HEK293 (cell line): ENCODE data around the gene HOXD3.

Source experiments
- CTCF ChIA-PET: fragments of 350-600 bp; formaldehyde crosslinking; extraction: SDS; loops from one replicate; lab custom pipeline; 2021; ENCODE audit warnings: antibody characterized with exemption; lab: Yijun Ruan, JAX
- POLR2A ChIA-PET: fragments of 300-600 bp; formaldehyde crosslinking; extraction: SDS; loops from one replicate; lab custom pipeline; 2020; ENCODE audit warnings: antibody characterized with exemption, inconsistent platforms; lab: Yijun Ruan, JAX
- H3K27ac ChIP-seq: fragments of 200-500 bp; sonication (Bioruptor generic); 2 replicates; pipeline ENCODE4 v1.5.1; 2014; ENCODE audit warnings: low read depth, low read length, control low read depth, inconsistent platforms; ENCODE audit errors: extremely low read depth
- H3K36me3 ChIP-seq, 2 experiments: fragments of 200-500 bp in 1 of 2; sonication (Bioruptor generic) in 1 of 2; 1 replicate in 1 of 2; 2 replicates in 1 of 2; pipeline ENCODE4 v1.5.1; 2014 to 2017; ENCODE audit warnings: inconsistent platforms in 2 of 2, low read length in 2 of 2; ENCODE audit not compliant: control insufficient read depth in 2 of 2, insufficient read depth in 1 of 2
- H3K4me1 ChIP-seq: fragments of 200-500 bp; sonication (Bioruptor generic); 2 replicates; pipeline ENCODE4 v1.5.1; 2014; ENCODE audit warnings: mild to moderate bottlenecking, low read length, inconsistent platforms; ENCODE audit not compliant: control insufficient read depth, insufficient read depth
- H3K4me3 ChIP-seq: 2 replicates; pipeline ENCODE4 v1.5.1; 2011; ENCODE audit warnings: low read depth, mild to moderate bottlenecking, control low read depth, low read length, moderate library complexity
- H3K9me3 ChIP-seq: fragments of 200-500 bp; sonication (Bioruptor generic); 2 replicates; pipeline ENCODE4 v1.5.1; 2014; ENCODE audit warnings: low read depth, low read length, inconsistent platforms; ENCODE audit not compliant: control insufficient read depth, insufficient read depth
- BCL11B ChIP-seq: fragments of 450-650 bp; formaldehyde crosslinking; IDR thresholded peaks from 2 replicates; pipeline ENCODE4 v1.5.1; 2016; ENCODE audit warnings: low read depth, missing biosample characterization, missing genetic modification characterization
- IKZF3 ChIP-seq: fragments of 450-650 bp; IDR thresholded peaks from 2 replicates; pipeline ENCODE4 v1.5.0; 2018; ENCODE audit warnings: missing biosample characterization, mild to moderate bottlenecking, missing genetic modification characterization, moderate library complexity
- PRDM1 ChIP-seq: fragments of 450-650 bp; formaldehyde crosslinking; IDR thresholded peaks from 2 replicates; pipeline ENCODE4; 2016; ENCODE audit warnings: missing biosample characterization, missing genetic modification characterization
- SCRT2 ChIP-seq: fragments of 450-650 bp; formaldehyde crosslinking; IDR thresholded peaks from 2 replicates; pipeline ENCODE4 v1.5.1; 2016; ENCODE audit warnings: missing biosample characterization, missing genetic modification characterization
- WT1 ChIP-seq: fragments of 450-650 bp; formaldehyde crosslinking; IDR thresholded peaks from 2 replicates; pipeline ENCODE4 v1.5.1; 2016; ENCODE audit warnings: missing biosample characterization, missing genetic modification characterization
- ZBTB17 ChIP-seq: fragments of 450-650 bp; formaldehyde crosslinking; IDR thresholded peaks from 2 replicates; pipeline ENCODE4 v1.5.1; 2016; ENCODE audit warnings: missing biosample characterization, missing genetic modification characterization
- ZNF121 ChIP-seq: fragments of 450-650 bp; formaldehyde crosslinking; IDR thresholded peaks from 2 replicates; pipeline ENCODE4 v1.5.1; 2016; ENCODE audit warnings: missing biosample characterization, missing genetic modification characterization
- ZNF16 ChIP-seq: fragments of 450-650 bp; formaldehyde crosslinking; IDR thresholded peaks from 2 replicates; pipeline ENCODE4 v1.5.1; 2016; ENCODE audit warnings: low read depth, missing biosample characterization, missing genetic modification characterization
- ZNF24 ChIP-seq: fragments of 450-650 bp; formaldehyde crosslinking; IDR thresholded peaks from 2 replicates; pipeline ENCODE4 v1.5.1; 2016; ENCODE audit warnings: missing biosample characterization, missing genetic modification characterization
- ZNF548 ChIP-seq: fragments of 450-650 bp; formaldehyde crosslinking; IDR thresholded peaks from 2 replicates; pipeline ENCODE4 v1.5.1; 2016; ENCODE audit warnings: missing biosample characterization, missing genetic modification characterization
- ZNF610 ChIP-seq: fragments of 450-650 bp; formaldehyde crosslinking; IDR thresholded peaks from 2 replicates; pipeline ENCODE4 v1.5.1; 2016; ENCODE audit warnings: missing biosample characterization, missing genetic modification characterization, borderline replicate concordance
- ZNF791 ChIP-seq: fragments of 450-650 bp; formaldehyde crosslinking; IDR thresholded peaks from 2 replicates; pipeline ENCODE4 v1.5.1; 2016; ENCODE audit warnings: missing biosample characterization, missing genetic modification characterization
- ZNF792 ChIP-seq: fragments of 450-650 bp; formaldehyde crosslinking; IDR thresholded peaks from 2 replicates; pipeline ENCODE4 v1.5.1; 2016; ENCODE audit warnings: missing biosample characterization, missing genetic modification characterization
- ZNF843 ChIP-seq: fragments of 450-650 bp; formaldehyde crosslinking; IDR thresholded peaks from 2 replicates; pipeline ENCODE4 v1.5.1; 2016; ENCODE audit warnings: missing biosample characterization, missing genetic modification characterization
- ZSCAN16 ChIP-seq: fragments of 450-650 bp; formaldehyde crosslinking; IDR thresholded peaks from 2 replicates; pipeline ENCODE4 v1.5.1; 2016; ENCODE audit warnings: missing biosample characterization, missing genetic modification characterization
- TF ChIP-seq, protein P1 (sequence below): fragments of 450-650 bp; formaldehyde crosslinking; IDR thresholded peaks from 2 replicates; pipeline ENCODE4 v1.5.1; 2016; ENCODE audit warnings: missing biosample characterization, missing genetic modification characterization
- TF ChIP-seq, protein P2 (sequence below): fragments of 450-650 bp; formaldehyde crosslinking; IDR thresholded peaks from 2 replicates; pipeline ENCODE4 v1.5.1; 2017; ENCODE audit warnings: missing biosample characterization, missing genetic modification characterization
- TF ChIP-seq, protein P3 (sequence below): fragments of 450-650 bp; formaldehyde crosslinking; IDR thresholded peaks from 2 replicates; pipeline ENCODE4 v1.5.1; 2016; ENCODE audit warnings: missing biosample characterization, missing genetic modification characterization
- TF ChIP-seq, protein P4 (sequence below): fragments of 450-650 bp; formaldehyde crosslinking; conservative IDR thresholded peaks from 2 replicates; pipeline ENCODE4 v1.5.1; 2016; ENCODE audit warnings: low read depth, missing biosample characterization, missing genetic modification characterization
- TF ChIP-seq, protein P5 (sequence below): fragments of 450-650 bp; formaldehyde crosslinking; IDR thresholded peaks from 2 replicates; pipeline ENCODE4 v1.5.1; 2016; ENCODE audit warnings: missing biosample characterization, missing genetic modification characterization
- TF ChIP-seq, protein P6 (sequence below): fragments of 450-650 bp; IDR thresholded peaks from 2 replicates; pipeline ENCODE4 v1.5.1; 2018; ENCODE audit warnings: missing biosample characterization, missing genetic modification characterization

The HOXD3 gene

DNA sequence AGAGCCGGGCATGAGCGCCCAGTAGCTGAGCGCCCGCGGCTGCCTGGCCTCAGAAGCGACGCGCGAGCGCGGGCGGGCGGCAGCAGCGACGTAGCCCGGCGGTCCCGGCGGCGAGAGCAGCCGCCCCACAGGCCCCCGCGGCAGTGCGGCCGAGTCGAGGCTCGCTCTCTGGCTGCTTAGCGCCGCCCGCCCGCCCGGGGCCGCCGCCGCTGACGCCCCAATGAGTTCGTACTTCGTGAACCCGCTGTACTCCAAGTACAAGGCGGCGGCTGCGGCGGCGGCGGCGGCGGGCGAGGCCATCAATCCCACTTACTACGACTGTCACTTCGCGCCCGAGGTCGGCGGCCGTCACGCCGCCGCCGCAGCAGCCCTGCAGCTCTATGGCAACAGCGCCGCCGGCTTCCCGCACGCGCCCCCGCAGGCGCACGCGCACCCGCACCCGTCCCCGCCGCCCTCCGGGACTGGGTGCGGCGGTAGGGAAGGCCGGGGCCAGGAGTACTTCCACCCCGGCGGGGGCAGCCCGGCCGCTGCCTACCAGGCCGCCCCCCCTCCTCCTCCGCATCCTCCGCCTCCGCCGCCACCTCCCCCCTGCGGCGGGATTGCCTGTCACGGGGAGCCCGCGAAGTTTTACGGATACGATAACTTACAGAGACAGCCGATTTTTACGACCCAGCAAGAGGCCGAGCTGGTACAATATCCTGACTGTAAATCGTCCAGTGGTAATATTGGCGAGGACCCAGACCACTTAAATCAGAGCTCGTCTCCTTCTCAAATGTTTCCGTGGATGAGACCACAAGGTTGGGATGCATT, 26.8 kb upstream of the HOXD3 start (continued):
- no peak for TF ChIP-seq ZNF121 (tag by site-specific recombination)
- TF ChIP-seq, protein P1, sequence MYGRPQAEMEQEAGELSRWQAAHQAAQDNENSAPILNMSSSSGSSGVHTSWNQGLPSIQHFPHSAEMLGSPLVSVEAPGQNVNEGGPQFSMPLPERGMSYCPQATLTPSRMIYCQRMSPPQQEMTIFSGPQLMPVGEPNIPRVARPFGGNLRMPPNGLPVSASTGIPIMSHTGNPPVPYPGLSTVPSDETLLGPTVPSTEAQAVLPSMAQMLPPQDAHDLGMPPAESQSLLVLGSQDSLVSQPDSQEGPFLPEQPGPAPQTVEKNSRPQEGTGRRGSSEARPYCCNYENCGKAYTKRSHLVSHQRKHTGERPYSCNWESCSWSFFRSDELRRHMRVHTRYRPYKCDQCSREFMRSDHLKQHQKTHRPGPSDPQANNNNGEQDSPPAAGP (tag by site-specific recombination) = 0 out of 2 replicates have a peak, but pooled peaks have one; percentile 44

DNA sequence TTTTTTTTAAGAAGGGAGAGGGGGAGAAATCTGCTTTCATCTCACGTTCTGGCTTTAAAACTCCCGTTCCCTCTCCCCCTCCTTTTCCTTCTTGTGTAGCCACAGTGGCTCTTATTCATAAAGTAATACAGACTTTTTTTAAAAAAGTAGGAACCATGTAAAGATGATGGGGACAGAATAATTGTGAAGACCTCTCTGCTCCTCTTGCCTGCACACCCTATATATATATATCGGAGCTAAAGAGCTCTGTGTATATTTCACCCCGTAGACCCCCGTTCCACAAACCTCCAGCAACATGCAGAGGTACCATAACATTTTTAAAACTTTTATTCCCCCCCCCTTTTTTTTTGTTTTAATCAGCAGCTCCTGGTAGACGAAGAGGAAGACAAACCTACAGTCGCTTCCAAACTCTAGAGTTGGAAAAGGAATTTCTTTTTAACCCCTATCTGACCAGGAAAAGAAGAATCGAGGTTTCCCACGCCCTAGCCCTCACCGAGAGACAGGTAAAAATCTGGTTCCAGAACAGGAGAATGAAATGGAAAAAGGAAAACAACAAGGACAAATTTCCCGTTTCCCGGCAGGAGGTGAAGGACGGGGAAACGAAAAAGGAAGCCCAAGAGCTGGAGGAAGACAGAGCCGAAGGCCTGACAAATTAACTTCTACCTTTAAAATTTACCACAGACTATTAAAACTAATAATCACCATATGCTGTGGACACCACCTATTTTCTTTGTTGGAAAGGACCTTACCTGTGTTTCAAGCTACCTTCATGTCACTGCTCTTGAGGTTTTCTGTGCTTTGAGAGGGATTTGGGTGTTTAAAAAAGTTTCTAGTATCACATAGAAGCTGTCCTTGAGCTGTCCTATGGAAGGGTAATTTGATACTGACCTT, 25.9 kb upstream of the HOXD3 start:
- POLR2A ChIA-PET = interaction anchor here (0.6 to 1.7 kb wide), 7 partner anchors 10 to 1017 kb away, joined by 3 to 6 read pairs (median 3); no protein-coding TSS in a partner anchor
- Histone ChIP-seq H3K4me3 (peak overlapping the region; percentile 56), H3K36me3 (no peaks in the 10 kb centered on the region), H3K27ac (peak overlapping the region; percentile 98), H3K4me1 (peaks cover 13% of the 10 kb centered on the region; the same call in 1 of the 2 replicates), H3K9me3 (no peaks in the 10 kb centered on the region)
- CTCF ChIA-PET = interaction anchor here (0.5 to 3.1 kb wide), 17 partner anchors 9 to 1114 kb away, joined by 3 to 19 read pairs (median 4); no protein-coding TSS in a partner anchor
- TF ChIP-seq, protein P2, sequence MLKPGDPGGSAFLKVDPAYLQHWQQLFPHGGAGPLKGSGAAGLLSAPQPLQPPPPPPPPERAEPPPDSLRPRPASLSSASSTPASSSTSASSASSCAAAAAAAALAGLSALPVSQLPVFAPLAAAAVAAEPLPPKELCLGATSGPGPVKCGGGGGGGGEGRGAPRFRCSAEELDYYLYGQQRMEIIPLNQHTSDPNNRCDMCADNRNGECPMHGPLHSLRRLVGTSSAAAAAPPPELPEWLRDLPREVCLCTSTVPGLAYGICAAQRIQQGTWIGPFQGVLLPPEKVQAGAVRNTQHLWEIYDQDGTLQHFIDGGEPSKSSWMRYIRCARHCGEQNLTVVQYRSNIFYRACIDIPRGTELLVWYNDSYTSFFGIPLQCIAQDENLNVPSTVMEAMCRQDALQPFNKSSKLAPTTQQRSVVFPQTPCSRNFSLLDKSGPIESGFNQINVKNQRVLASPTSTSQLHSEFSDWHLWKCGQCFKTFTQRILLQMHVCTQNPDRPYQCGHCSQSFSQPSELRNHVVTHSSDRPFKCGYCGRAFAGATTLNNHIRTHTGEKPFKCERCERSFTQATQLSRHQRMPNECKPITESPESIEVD = 0 out of 2 replicates have a peak, but pooled peaks have one; percentile 12
- TF ChIP-seq, protein P3, sequence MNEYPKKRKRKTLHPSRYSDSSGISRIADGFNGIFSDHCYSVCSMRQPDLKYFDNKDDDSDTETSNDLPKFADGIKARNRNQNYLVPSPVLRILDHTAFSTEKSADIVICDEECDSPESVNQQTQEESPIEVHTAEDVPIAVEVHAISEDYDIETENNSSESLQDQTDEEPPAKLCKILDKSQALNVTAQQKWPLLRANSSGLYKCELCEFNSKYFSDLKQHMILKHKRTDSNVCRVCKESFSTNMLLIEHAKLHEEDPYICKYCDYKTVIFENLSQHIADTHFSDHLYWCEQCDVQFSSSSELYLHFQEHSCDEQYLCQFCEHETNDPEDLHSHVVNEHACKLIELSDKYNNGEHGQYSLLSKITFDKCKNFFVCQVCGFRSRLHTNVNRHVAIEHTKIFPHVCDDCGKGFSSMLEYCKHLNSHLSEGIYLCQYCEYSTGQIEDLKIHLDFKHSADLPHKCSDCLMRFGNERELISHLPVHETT (tag by site-specific recombination) = 0 out of 2 replicates have a peak, but pooled peaks have one; percentile 6
- TF ChIP-seq, protein P4, sequence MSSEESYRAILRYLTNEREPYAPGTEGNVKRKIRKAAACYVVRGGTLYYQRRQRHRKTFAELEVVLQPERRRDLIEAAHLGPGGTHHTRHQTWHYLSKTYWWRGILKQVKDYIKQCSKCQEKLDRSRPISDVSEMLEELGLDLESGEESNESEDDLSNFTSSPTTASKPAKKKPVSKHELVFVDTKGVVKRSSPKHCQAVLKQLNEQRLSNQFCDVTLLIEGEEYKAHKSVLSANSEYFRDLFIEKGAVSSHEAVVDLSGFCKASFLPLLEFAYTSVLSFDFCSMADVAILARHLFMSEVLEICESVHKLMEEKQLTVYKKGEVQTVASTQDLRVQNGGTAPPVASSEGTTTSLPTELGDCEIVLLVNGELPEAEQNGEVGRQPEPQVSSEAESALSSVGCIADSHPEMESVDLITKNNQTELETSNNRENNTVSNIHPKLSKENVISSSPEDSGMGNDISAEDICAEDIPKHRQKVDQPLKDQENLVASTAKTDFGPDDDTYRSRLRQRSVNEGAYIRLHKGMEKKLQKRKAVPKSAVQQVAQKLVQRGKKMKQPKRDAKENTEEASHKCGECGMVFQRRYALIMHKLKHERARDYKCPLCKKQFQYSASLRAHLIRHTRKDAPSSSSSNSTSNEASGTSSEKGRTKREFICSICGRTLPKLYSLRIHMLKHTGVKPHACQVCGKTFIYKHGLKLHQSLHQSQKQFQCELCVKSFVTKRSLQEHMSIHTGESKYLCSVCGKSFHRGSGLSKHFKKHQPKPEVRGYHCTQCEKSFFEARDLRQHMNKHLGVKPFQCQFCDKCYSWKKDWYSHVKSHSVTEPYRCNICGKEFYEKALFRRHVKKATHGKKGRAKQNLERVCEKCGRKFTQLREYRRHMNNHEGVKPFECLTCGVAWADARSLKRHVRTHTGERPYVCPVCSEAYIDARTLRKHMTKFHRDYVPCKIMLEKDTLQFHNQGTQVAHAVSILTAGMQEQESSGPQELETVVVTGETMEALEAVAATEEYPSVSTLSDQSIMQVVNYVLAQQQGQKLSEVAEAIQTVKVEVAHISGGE (tag by site-specific recombination) = peak; percentile 7; the same call in 1 of the 2 replicates
- no peak for TF ChIP-seq ZSCAN16
- TF ChIP-seq SCRT2 (tag by site-specific recombination) = no peak
- peak; percentile 32; the same call in 1 of the 2 replicates for TF ChIP-seq IKZF3 (tag by site-specific recombination)
- TF ChIP-seq ZNF24 (tag by site-specific recombination) = 0 out of 2 replicates have a peak, but pooled peaks have one; percentile 15
- TF ChIP-seq ZBTB17 (tag by site-specific recombination) = no peak; the same call in 1 of the 2 replicates
- TF ChIP-seq ZNF548 (tag by site-specific recombination) = no peak
- TF ChIP-seq BCL11B (tag by site-specific recombination) = no peak
- TF ChIP-seq WT1 (tag by site-specific recombination) = no peak
- no peak for TF ChIP-seq ZNF16 (tag by site-specific recombination)
- peak; percentile 66 for TF ChIP-seq PRDM1 (tag by site-specific recombination)
- no peak for TF ChIP-seq ZNF610 (tag by site-specific recombination)
- TF ChIP-seq ZNF792 (tag by site-specific recombination) = no peak
- TF ChIP-seq, protein P5, sequence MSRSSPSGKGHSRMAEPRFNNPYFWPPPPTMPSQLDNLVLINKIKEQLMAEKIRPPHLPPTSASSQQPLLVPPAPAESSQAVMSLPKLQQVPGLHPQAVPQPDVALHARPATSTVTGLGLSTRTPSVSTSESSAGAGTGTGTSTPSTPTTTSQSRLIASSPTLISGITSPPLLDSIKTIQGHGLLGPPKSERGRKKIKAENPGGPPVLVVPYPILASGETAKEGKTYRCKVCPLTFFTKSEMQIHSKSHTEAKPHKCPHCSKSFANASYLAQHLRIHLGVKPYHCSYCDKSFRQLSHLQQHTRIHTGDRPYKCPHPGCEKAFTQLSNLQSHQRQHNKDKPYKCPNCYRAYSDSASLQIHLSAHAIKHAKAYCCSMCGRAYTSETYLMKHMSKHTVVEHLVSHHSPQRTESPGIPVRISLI (tag by site-specific recombination) = 0 out of 2 replicates have a peak, but pooled peaks have one; percentile 31
- TF ChIP-seq, protein P6, sequence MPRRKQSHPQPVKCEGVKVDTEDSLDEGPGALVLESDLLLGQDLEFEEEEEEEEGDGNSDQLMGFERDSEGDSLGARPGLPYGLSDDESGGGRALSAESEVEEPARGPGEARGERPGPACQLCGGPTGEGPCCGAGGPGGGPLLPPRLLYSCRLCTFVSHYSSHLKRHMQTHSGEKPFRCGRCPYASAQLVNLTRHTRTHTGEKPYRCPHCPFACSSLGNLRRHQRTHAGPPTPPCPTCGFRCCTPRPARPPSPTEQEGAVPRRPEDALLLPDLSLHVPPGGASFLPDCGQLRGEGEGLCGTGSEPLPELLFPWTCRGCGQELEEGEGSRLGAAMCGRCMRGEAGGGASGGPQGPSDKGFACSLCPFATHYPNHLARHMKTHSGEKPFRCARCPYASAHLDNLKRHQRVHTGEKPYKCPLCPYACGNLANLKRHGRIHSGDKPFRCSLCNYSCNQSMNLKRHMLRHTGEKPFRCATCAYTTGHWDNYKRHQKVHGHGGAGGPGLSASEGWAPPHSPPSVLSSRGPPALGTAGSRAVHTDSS (tag by site-specific recombination) = no peak
- TF ChIP-seq ZNF843 = peak; percentile 4; the same call in 1 of the 2 replicates
- TF ChIP-seq ZNF791 (tag by site-specific recombination) = no peak
